PC-9 (cell line): ENCODE measurements around the gene MAPKAP1. TPM values are rescaled to one million over a fixed set of nuclear protein-coding genes. Genes with fewer than 3 reads are reported as not detected.

ENCODE experiments used
- BruUV-seq: library from RNA; stranded (reverse); fragments of 400-500 nt; replicated peaks from 2 replicates; lab custom pipeline; 2021; lab: Mats Ljungman, UMichigan
- CTCF ChIA-PET: fragments of 300-600 bp; sonication (Branson Sonifier 250); formaldehyde crosslinking; loops from one replicate; lab custom pipeline; 2022; ENCODE audit warnings: antibody characterized with exemption; lab: Charles Lee
- POLR2A ChIA-PET: fragments of 300-600 bp; sonication (Branson Sonifier 250); formaldehyde crosslinking; loops from one replicate; lab custom pipeline; 2022; ENCODE audit warnings: antibody characterized with exemption; ENCODE audit not compliant: unreplicated experiment; lab: Charles Lee
- DNase-seq, 2 experiments: peaks; one replicate each; pipeline versions ENCODE4 v3.0.0 to v3.0.0-alpha.2; 2015 to 2022; ENCODE audit warnings: mixed read lengths in 1 of 2
- H2AFZ ChIP-seq: fragments of 200-600 bp; sonication (generic); 2 replicates; pipeline ENCODE4 v1.8.1; 2017; ENCODE audit warnings: antibody characterized with exemption
- H3F3A ChIP-seq: fragments of 200-600 bp; sonication (generic); 2 replicates; pipeline ENCODE4 v1.8.1; 2017; ENCODE audit warnings: antibody characterized with exemption, mild to moderate bottlenecking, low read depth; ENCODE audit not compliant: insufficient read depth
- H3K27ac ChIP-seq: fragments of 200-600 bp; sonication (generic); 2 replicates; pipeline ENCODE4 v1.6.1; 2016; ENCODE audit warnings: mixed run types
- H3K27me3 ChIP-seq: fragments of 200-600 bp; sonication (generic); 2 replicates; pipeline ENCODE4 v1.6.1; 2016; ENCODE audit warnings: low read depth, mixed run types; ENCODE audit not compliant: insufficient read depth
- H3K36me3 ChIP-seq: fragments of 200-600 bp; sonication (generic); 2 replicates; pipeline ENCODE4 v1.6.1; 2016; ENCODE audit warnings: low read depth, mixed run types
- H3K4me1 ChIP-seq: fragments of 200-600 bp; sonication (generic); replicated peaks from 2 replicates; pipeline ENCODE4 v1.6.1; 2016; ENCODE audit warnings: mixed run types; ENCODE audit not compliant: insufficient read depth
- H3K4me2 ChIP-seq: fragments of 200-600 bp; sonication (generic); 2 replicates; pipeline ENCODE4 v1.6.1; 2017; ENCODE audit warnings: mixed run types
- H3K4me3 ChIP-seq: fragments of 200-600 bp; sonication (generic); 2 replicates; pipeline ENCODE4 v1.6.1; 2016; ENCODE audit warnings: mixed run types
- H3K79me2 ChIP-seq: fragments of 200-600 bp; sonication (generic); 2 replicates; pipeline ENCODE4 v1.6.1; 2017; ENCODE audit warnings: low read depth, mixed run types
- H3K9me2 ChIP-seq: fragments of 200-600 bp; sonication (generic); 2 replicates; pipeline ENCODE4 v1.8.1; 2017; ENCODE audit warnings: mild to moderate bottlenecking; ENCODE audit not compliant: insufficient read depth
- H3K9me3 ChIP-seq: fragments of 200-600 bp; sonication (generic); 2 replicates; pipeline ENCODE4 v1.8.1; 2016; ENCODE audit warnings: low read depth; ENCODE audit not compliant: insufficient read depth
- H4K20me1 ChIP-seq: fragments of 200-600 bp; sonication (generic); 2 replicates; pipeline ENCODE4 v1.8.1; 2017; ENCODE audit not compliant: insufficient read depth
- CTCF ChIP-seq: fragments of 200-600 bp; sonication (generic); conservative IDR thresholded peaks from 2 replicates; pipeline ENCODE4 v1.6.1; 2017; ENCODE audit warnings: mixed run types, antibody characterized with exemption, mild to moderate bottlenecking, moderate library complexity
- EZH2 ChIP-seq: fragments of 200-600 bp; sonication (generic); IDR thresholded peaks from 2 replicates; pipeline ENCODE4 v1.8.0; 2017; ENCODE audit warnings: antibody characterized with exemption, low read depth
- intact Hi-C: fragments of 100-400 bp; cut with micrococcal nuclease; formaldehyde crosslinking; loops from one replicate; pipeline ENCODE4 v1.10.0; 2022; ENCODE audit not compliant: unreplicated experiment
- total RNA-seq: library from RNA; stranded (reverse); gene quantifications from 2 replicates; pipeline ENCODE4 v1.2.3, GENCODE V29; 2021

The MAPKAP1 gene
- total RNA-seq, 1 experiment from 2014 or later, result 115 TPM

- CTCF ChIA-PET, result no interaction called here
These were observed 245.3 kb downstream of the MAPKAP1 start for GRCh38 chr9:125461636-125462190.

GRCh38 chr9:125460883-125461635, 245.9 kb downstream of the MAPKAP1 start:
- peak in 1 of 2 experiments; percentile 43 for DNase-seq
- H3K27ac ChIP-seq, result no peak overlapping the region

More at GRCh38 chr9:125461636-125462190, 245.3 kb downstream of the MAPKAP1 start:
- Histone ChIP-seq H3K27ac (no peak overlapping the region), H3K4me3 (no peak overlapping the region), H3K79me2 (no peaks in the 10 kb centered on the region), H3F3A (no peaks in the 10 kb centered on the region; the same call in 1 of the 2 replicates), H3K36me3 (0 out of 2 replicates have a peak, but pooled peaks cover 4% of the 10 kb centered on the region), H4K20me1 (no peaks in the 10 kb centered on the region), H3K9me2 (no peaks in the 10 kb centered on the region), H3K4me2 (no peak overlapping the region), H3K4me1 (0 out of 2 replicates have a peak, but pooled peaks cover 6% of the 10 kb centered on the region), H2AFZ (no peak overlapping the region), H3K27me3 (no peaks in the 10 kb centered on the region), H3K9me3 (no peaks in the 10 kb centered on the region; the same call in 1 of the 2 replicates)
- intact Hi-C loops, result no loop called here
- POLR2A ChIA-PET, result interaction anchor here (0.5 kb wide), 1 partner anchor 561 kb away, joined by 5 read pairs; no protein-coding TSS in a partner anchor
- TF ChIP-seq CTCF (no peak), EZH2 (no peak)
- no TSS peak for BruUV-seq
- no peak for DNase-seq

More at GRCh38 chr9:125460883-125461635, 245.9 kb downstream of the MAPKAP1 start:
- intact Hi-C loops, result no loop called here
- Histone ChIP-seq H3K4me1 (0 out of 2 replicates have a peak, but pooled peaks cover 6% of the 10 kb centered on the region), H3K4me3 (no peak overlapping the region), H3K4me2 (no peak overlapping the region), H3K79me2 (no peaks in the 10 kb centered on the region), H2AFZ (no peak overlapping the region), H3K9me3 (peaks cover 2% of the 10 kb centered on the region; the same call in 1 of the 2 replicates), H4K20me1 (no peaks in the 10 kb centered on the region), H3K27me3 (no peaks in the 10 kb centered on the region), H3F3A (no peaks in the 10 kb centered on the region; the same call in 1 of the 2 replicates), H3K36me3 (0 out of 2 replicates have a peak, but pooled peaks cover 4% of the 10 kb centered on the region), H3K9me2 (no peaks in the 10 kb centered on the region)
- no peak for TF ChIP-seq CTCF
- TF ChIP-seq EZH2, result no peak
- POLR2A ChIA-PET, result no interaction called here
- CTCF ChIA-PET, result no interaction called here
- BruUV-seq, result no TSS peak
